GM12892 (cell line): ENCODE measurements around the gene HP.

Experiments used
- POLR2A ChIP-seq: IDR thresholded peaks from 2 replicates; pipeline ENCODE4 v1.6.1; 2011; ENCODE audit warnings: low read depth, low read length, control low read depth
- POLR2AphosphoS5 ChIP-seq: IDR thresholded peaks from 2 replicates; pipeline ENCODE4 v1.6.1; 2011; ENCODE audit warnings: low read depth, low read length, control low read depth

DNA sequence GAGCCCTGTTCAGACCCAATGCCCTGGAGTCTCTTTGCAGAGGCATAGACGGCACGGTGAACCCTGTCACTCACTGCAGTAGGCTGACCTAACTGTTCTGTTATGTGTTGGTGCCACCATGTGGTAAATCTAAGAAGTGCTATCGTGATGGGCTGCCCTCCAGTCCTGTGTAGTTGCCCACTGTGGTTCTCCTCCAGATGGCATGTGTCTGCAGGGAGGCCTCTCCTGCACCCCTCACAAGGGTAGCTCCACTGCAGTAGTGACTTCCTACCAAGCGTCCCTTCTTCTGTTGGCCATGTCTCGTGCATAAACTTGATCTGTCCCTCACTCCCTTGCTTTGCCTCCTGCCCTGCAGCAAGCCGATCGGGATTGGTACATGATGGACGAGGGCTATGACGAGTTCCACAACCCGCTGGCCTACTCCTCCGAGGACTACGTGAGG lies 45.1 kb downstream of the HP start:
- TF ChIP-seq POLR2AphosphoS5 (no peak), POLR2A (no peak)
